Measurements from ENCODE around the gene LRRC56.

The LRRC56 gene, protein sequence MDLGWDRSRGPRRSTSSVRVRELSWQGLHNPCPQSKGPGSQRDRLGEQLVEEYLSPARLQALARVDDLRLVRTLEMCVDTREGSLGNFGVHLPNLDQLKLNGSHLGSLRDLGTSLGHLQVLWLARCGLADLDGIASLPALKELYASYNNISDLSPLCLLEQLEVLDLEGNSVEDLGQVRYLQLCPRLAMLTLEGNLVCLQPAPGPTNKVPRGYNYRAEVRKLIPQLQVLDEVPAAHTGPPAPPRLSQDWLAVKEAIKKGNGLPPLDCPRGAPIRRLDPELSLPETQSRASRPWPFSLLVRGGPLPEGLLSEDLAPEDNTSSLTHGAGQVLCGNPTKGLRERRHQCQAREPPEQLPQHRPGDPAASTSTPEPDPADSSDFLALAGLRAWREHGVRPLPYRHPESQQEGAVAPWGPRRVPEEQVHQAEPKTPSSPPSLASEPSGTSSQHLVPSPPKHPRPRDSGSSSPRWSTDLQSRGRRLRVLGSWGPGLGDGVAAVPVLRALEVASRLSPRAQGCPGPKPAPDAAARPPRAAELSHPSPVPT

GRCh38 chr11:536841-537621, at the start of gene LRRC56:
Gene LRRC56 (plus strand): TSS chr11:537527. CDS start chr11:540685, 3,158 bp downstream.
- Histone ChIP-seq H3K27ac (no peak within 1 kb of the TSS), H3K4me1 (ENCODE audit: control insufficient read depth in 1 of 2, insufficient read depth in 1 of 2, low read depth in 1 of 2, low read length in 1 of 2) (peaks cover 30 to 31% of the 10 kb centered on the region in 2 experiments), H3K9me3 (no peaks in the 10 kb centered on the region), H3K27me3 (peaks cover 64% of the 10 kb centered on the region), H3K4me3 (ENCODE audit: low read depth in 1 of 2, low read length in 1 of 2) (peak within 1 kb of the TSS; percentile 71 to 87), H3K36me3 (peaks cover 13% of the 10 kb centered on the region)
- TF ChIP-seq, protein P1, sequence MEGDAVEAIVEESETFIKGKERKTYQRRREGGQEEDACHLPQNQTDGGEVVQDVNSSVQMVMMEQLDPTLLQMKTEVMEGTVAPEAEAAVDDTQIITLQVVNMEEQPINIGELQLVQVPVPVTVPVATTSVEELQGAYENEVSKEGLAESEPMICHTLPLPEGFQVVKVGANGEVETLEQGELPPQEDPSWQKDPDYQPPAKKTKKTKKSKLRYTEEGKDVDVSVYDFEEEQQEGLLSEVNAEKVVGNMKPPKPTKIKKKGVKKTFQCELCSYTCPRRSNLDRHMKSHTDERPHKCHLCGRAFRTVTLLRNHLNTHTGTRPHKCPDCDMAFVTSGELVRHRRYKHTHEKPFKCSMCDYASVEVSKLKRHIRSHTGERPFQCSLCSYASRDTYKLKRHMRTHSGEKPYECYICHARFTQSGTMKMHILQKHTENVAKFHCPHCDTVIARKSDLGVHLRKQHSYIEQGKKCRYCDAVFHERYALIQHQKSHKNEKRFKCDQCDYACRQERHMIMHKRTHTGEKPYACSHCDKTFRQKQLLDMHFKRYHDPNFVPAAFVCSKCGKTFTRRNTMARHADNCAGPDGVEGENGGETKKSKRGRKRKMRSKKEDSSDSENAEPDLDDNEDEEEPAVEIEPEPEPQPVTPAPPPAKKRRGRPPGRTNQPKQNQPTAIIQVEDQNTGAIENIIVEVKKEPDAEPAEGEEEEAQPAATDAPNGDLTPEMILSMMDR (IDR thresholded peaks at IDR 0.05), result no peak

DNA sequence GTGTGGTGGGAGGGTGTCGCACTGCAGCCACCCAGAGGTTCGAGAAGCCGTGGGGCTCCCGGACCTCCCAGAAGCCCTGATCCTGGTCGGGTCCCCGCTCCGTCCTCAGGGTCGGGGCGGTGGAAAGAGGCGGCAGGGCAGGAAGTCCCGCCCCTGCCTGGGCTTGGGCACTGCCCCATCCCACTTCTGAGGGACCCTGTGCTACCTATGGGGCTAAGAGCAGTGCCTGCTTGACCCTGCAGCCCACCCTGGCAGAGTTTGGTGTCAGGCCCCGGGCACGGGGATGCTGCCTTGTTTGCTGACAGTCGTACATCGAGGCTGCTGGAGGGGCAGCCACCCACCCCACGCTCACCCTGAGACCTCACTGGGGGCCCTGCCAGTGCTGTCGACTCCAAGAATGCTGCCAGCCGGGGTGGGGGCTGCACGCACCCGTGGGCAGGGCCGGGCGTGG, 49.7 kb upstream of the LRRC56 start:
- no peak overlapping the region for H3K27ac ChIP-seq
- no peaks in the 10 kb centered on the region for H3K27me3 ChIP-seq
- TF ChIP-seq, protein P1 (IDR thresholded peaks at IDR 0.05), result no peak
- no peaks in the 10 kb centered on the region for H3K4me1 ChIP-seq (ENCODE audit: control insufficient read depth in 1 of 2, insufficient read depth in 1 of 2, low read depth in 1 of 2, low read length in 1 of 2)
- no peak overlapping the region for H3K4me3 ChIP-seq (ENCODE audit: low read depth in 1 of 2, low read length in 1 of 2)
- H3K36me3 ChIP-seq, result peaks cover 11% of the 10 kb centered on the region
- no peaks in the 10 kb centered on the region for H3K9me3 ChIP-seq

GRCh38 chr11:488062-488461, 49.3 kb upstream of the LRRC56 start:
- Histone ChIP-seq H3K36me3 (peaks cover 15% of the 10 kb centered on the region), H3K27me3 (no peaks in the 10 kb centered on the region), H3K9me3 (no peaks in the 10 kb centered on the region), H3K4me3 (ENCODE audit: low read depth in 1 of 2, low read length in 1 of 2) (no peak overlapping the region), H3K4me1 (ENCODE audit: control insufficient read depth in 1 of 2, insufficient read depth in 1 of 2, low read depth in 1 of 2, low read length in 1 of 2) (no peaks in the 10 kb centered on the region), H3K27ac (no peak overlapping the region)
- TF ChIP-seq, protein P1 (IDR thresholded peaks at IDR 0.05), result no peak

GRCh38 chr11:488579-488978, 48.7 kb upstream of the LRRC56 start:
- Histone ChIP-seq H3K4me1 (ENCODE audit: control insufficient read depth in 1 of 2, insufficient read depth in 1 of 2, low read depth in 1 of 2, low read length in 1 of 2) (no peaks in the 10 kb centered on the region), H3K36me3 (peaks cover 20% of the 10 kb centered on the region), H3K27ac (no peak overlapping the region), H3K9me3 (no peaks in the 10 kb centered on the region), H3K27me3 (no peaks in the 10 kb centered on the region), H3K4me3 (ENCODE audit: low read depth in 1 of 2, low read length in 1 of 2) (no peak overlapping the region)
- TF ChIP-seq, protein P1 (IDR thresholded peaks at IDR 0.05), result no peak

DNA sequence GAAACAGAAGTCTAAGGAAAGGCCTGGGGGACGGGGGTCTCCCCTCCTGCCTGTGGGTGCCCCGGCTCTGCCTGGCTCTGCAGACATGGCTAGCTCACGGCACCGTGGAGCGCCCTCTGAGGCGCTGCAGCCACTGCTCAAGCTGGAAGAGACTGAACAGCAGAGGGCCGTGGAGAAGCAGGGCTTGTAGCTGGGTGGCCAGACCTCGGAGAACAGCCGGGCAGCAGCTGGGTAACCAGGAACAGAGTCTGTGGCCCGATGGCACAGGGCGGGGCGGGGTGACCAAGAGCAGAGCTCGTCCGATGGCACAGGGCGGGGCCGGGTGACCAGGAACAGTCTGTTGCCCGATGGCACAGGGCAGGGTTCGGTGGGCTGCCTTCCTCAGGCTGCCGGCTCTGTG, 48.3 kb upstream of the LRRC56 start:
- H3K27ac ChIP-seq, result no peak overlapping the region
- no peaks in the 10 kb centered on the region for H3K4me1 ChIP-seq (ENCODE audit: control insufficient read depth in 1 of 2, insufficient read depth in 1 of 2, low read depth in 1 of 2, low read length in 1 of 2)
- TF ChIP-seq, protein P1 (IDR thresholded peaks at IDR 0.05), result no peak
- no peaks in the 10 kb centered on the region for H3K27me3 ChIP-seq
- no peaks in the 10 kb centered on the region for H3K9me3 ChIP-seq
- H3K36me3 ChIP-seq, result peaks cover 24% of the 10 kb centered on the region
- no peak overlapping the region for H3K4me3 ChIP-seq (ENCODE audit: low read depth in 1 of 2, low read length in 1 of 2)
